NCI-H128 (cell line): ENCODE results near the gene PPP1R14C.
"Not testable (repeated sequence)": the region's sequence is repeated elsewhere in the genome, so short reads cannot be mapped to it uniquely, and the experiment has no call there.

Experiments used
- DNase-seq: peaks from one replicate; lab custom pipeline; 2025; ENCODE audit not compliant: unreplicated experiment; lab: John Stamatoyannopoulos, UW

PPP1R14C gene

GRCh38 chr6:150137711-150138110 is 5.1 kb upstream of the PPP1R14C start:
- DNase-seq, result not testable (repeated sequence)

GRCh38 chr6:150138638-150139037 is 4.2 kb upstream of the PPP1R14C start:
- no peak for DNase-seq

- DNase-seq, result no peak
Measured at GRCh38 chr6:150139533-150139932, 3.3 kb upstream of the PPP1R14C start.

GRCh38 chr6:150140236-150140969 is 2.4 kb upstream of the PPP1R14C start:
- no peak for DNase-seq

- DNase-seq, result no peak
Measured at GRCh38 chr6:150142097-150142669, 661 bp upstream of the PPP1R14C start.

- DNase-seq, result no peak
Measured at GRCh38 chr6:150143516-150144293, 861 bp downstream of the PPP1R14C start.

GRCh38 chr6:150144294-150144868 is 1.5 kb downstream of the PPP1R14C start:
- no peak for DNase-seq

- no peak for DNase-seq
Measured at GRCh38 chr6:150145427-150145826, 2.6 kb downstream of the PPP1R14C start.

GRCh38 chr6:150145830-150146229 is 3.0 kb downstream of the PPP1R14C start:
- no peak for DNase-seq

GRCh38 chr6:150146436-150146835 is 3.6 kb downstream of the PPP1R14C start:
- no peak for DNase-seq

- DNase-seq, result no peak
Measured at GRCh38 chr6:150149146-150149545, 6.3 kb downstream of the PPP1R14C start.

GRCh38 chr6:150150458-150150820 is 7.6 kb downstream of the PPP1R14C start:
- no peak for DNase-seq

- no peak for DNase-seq
Measured at GRCh38 chr6:150150821-150151646, 8.2 kb downstream of the PPP1R14C start.

GRCh38 chr6:150152891-150153876 is 10.3 kb downstream of the PPP1R14C start:
- no peak for DNase-seq

GRCh38 chr6:150153905-150154492 is 11.2 kb downstream of the PPP1R14C start:
- DNase-seq, result no peak

- no peak for DNase-seq
Measured at GRCh38 chr6:150156460-150156859, 13.6 kb downstream of the PPP1R14C start.

GRCh38 chr6:150157081-150157480 is 14.2 kb downstream of the PPP1R14C start:
- no peak for DNase-seq

GRCh38 chr6:150159757-150160156 is 16.9 kb downstream of the PPP1R14C start:
- DNase-seq, result no peak

GRCh38 chr6:150163970-150164369 is 21.1 kb downstream of the PPP1R14C start:
- no peak for DNase-seq
